ENCODE results near the gene MTMR2.

DNA sequence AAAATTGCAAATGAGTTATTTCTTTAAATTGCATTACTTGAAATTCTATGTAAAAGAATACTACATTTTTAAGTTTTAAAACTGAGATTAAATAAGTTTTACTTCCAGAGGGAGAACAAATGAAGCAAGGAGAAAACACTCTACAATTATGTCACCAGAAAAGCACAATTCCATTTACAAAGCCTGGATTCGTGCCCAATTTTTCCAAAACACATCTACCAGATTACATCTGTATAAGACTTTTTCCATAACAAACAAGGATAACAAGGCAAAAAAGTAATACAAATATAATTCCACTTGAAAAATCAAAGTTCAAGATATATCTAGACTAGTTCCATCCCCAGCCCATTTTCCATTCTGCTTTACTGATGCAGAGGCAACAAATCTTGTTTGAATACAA is 40.5 kb downstream of the MTMR2 start:
- TF ChIP-seq CBFB (CRISPR knock-in tag; IDR thresholded peaks at IDR 0.05) = no peak
- TF ChIP-seq ARHGAP35 (IDR thresholded peaks at IDR 0.05; ENCODE audit: partially characterized antibody) = no peak
- TF ChIP-seq NFE2L1 (tag; IDR thresholded peaks at IDR 0.05; ENCODE audit: borderline replicate concordance, low read depth) = no peak
- TF ChIP-seq SP1 (CRISPR knock-in tag; IDR thresholded peaks at IDR 0.05) = no peak
- no peak for TF ChIP-seq ETV6 (IDR thresholded peaks at IDR 0.05; ENCODE audit: borderline replicate concordance in 1 of 2, low read depth in 2 of 2, low read length in 1 of 2)
- no peak for TF ChIP-seq ETV6 (CRISPR knock-in tag; IDR thresholded peaks at IDR 0.05; ENCODE audit: borderline replicate concordance)
- TF ChIP-seq ZNF76 (CRISPR knock-in tag; IDR thresholded peaks at IDR 0.05; ENCODE audit: borderline replicate concordance) = no peak
- TF ChIP-seq RNF2 (IDR thresholded peaks at IDR 0.05) = no peak
- no peak for TF ChIP-seq UBTF (IDR thresholded peaks at IDR 0.05; ENCODE audit: borderline replicate concordance in 1 of 2, low read depth in 2 of 2, low read length in 2 of 2)
- TF ChIP-seq SOX6 (IDR thresholded peaks at IDR 0.05) = no peak
- no peak for TF ChIP-seq MYBL2 (IDR thresholded peaks at IDR 0.05; ENCODE audit: low read depth)
- TF ChIP-seq MYBL2 (CRISPR knock-in tag; IDR thresholded peaks at IDR 0.05; ENCODE audit: borderline replicate concordance) = no peak
- TF ChIP-seq ERF (CRISPR knock-in tag; IDR thresholded peaks at IDR 0.05) = no peak
- no peak for TF ChIP-seq EZH2 (IDR thresholded peaks at IDR 0.05; ENCODE audit: borderline replicate concordance, low read depth, low read length)
